ENCODE data around the gene CYP4X1.
A peak's percentile ranks its signal among the peaks of the same experiment; 100 is the strongest.
"Not testable (repeated sequence)": the region's sequence is repeated elsewhere in the genome, so short reads cannot be mapped to it uniquely, and the experiment has no call there.

CYP4X1 gene

DNA sequence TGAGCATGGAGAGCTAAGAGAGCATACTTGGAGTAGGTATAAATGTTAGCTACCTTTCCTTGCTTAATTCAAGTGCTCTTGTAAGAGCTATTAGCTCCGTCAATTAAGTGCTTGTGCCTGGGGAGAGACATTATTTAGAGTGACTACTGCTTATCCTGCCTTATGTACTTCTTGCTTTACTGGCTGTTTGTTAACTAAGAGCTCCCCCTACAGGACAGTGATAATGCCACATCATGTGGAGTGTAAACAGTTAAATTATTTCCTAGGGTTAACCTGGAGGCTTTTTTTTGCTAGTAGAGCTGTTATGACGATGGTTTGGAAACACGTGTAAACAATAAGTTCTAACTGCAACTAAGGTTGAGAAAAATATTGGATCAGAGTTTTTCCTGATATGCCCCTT, 68.0 kb downstream of the CYP4X1 start:
- H3K4me3 ChIP-seq (ENCODE audit: low read depth, low read length); DNase-seq (ENCODE audit: low read depth): not testable (repeated sequence)
- TF ChIP-seq, protein P1, sequence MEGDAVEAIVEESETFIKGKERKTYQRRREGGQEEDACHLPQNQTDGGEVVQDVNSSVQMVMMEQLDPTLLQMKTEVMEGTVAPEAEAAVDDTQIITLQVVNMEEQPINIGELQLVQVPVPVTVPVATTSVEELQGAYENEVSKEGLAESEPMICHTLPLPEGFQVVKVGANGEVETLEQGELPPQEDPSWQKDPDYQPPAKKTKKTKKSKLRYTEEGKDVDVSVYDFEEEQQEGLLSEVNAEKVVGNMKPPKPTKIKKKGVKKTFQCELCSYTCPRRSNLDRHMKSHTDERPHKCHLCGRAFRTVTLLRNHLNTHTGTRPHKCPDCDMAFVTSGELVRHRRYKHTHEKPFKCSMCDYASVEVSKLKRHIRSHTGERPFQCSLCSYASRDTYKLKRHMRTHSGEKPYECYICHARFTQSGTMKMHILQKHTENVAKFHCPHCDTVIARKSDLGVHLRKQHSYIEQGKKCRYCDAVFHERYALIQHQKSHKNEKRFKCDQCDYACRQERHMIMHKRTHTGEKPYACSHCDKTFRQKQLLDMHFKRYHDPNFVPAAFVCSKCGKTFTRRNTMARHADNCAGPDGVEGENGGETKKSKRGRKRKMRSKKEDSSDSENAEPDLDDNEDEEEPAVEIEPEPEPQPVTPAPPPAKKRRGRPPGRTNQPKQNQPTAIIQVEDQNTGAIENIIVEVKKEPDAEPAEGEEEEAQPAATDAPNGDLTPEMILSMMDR (IDR thresholded peaks at IDR 0.05; ENCODE audit: insufficient read depth, low read depth, low read length, missing control alignments), result peak; percentile 13

All from GM12865 (cell line).